Upper lobe of left lung (tissue), 6 donors: ENCODE results near the gene KHDC4. TPM values are rescaled to one million over a fixed set of nuclear protein-coding genes. Genes with fewer than 3 reads are reported as not detected.
A peak's percentile ranks its signal among the peaks of the same experiment; 100 is the strongest.

Experiments
- ATAC-seq, 2 donors: fragments of 200-7000 bp; cut with Tn5 transposase; one replicate each; pipeline ENCODE4 v1.9.1; 2022; ENCODE audit warnings: mild to moderate bottlenecking in 2 of 2, moderate library complexity in 2 of 2; ENCODE audit not compliant: low FRiP score in 2 of 2
- DNase-seq, 2 donors: peaks; one replicate each; pipeline ENCODE4 v3.0.0-alpha.2; 2019 to 2020
- H3K27ac ChIP-seq, 4 donors: fragments of 200-600 bp; sonication (generic); one replicate each; pipeline ENCODE4 v1.5.1; 2016 to 2019
- H3K27me3 ChIP-seq, 4 donors: fragments of 200-600 bp; sonication (generic); one replicate each; pipeline ENCODE4 v1.5.1; 2017 to 2019
- H3K36me3 ChIP-seq, 4 donors: fragments of 200-600 bp; sonication (generic); one replicate each; pipeline ENCODE4 v1.5.1; 2016 to 2019
- H3K4me1 ChIP-seq, 4 donors: fragments of 200-600 bp; sonication (generic); one replicate each; pipeline ENCODE4 v1.5.1; 2018 to 2019
- H3K4me3 ChIP-seq, 4 donors: fragments of 200-600 bp; sonication (generic); one replicate each; pipeline ENCODE4 v1.5.1; 2017 to 2019; ENCODE audit warnings: mild to moderate bottlenecking in 2 of 4, moderate library complexity in 1 of 4
- H3K9me3 ChIP-seq, 4 donors: fragments of 200-600 bp; sonication (generic); one replicate each; pipeline ENCODE4 v1.5.1; 2018 to 2019
- CTCF ChIP-seq, 6 experiments: fragments of 450-650 bp in 4 of 6; fragments of 200-600 bp in 2 of 6; sonication (generic) in 2 of 6; IDR thresholded peaks; one replicate each; pipeline ENCODE4 v1.5.1; 2016 to 2019; ENCODE audit warnings: antibody characterized with exemption in 6 of 6
- EP300 ChIP-seq, 4 donors: sonication (generic); formaldehyde crosslinking; IDR thresholded peaks; one replicate each; pipeline ENCODE4 v1.5.1; 2017; ENCODE audit warnings: antibody characterized with exemption in 4 of 4, control low read depth in 2 of 4
- POLR2A ChIP-seq, 4 donors: fragments of 450-650 bp; IDR thresholded peaks; one replicate each; pipeline ENCODE4 v1.5.1; 2016 to 2017; ENCODE audit warnings: antibody characterized with exemption in 4 of 4, mild to moderate bottlenecking in 2 of 4
- POLR2AphosphoS5 ChIP-seq, 2 donors: sonication (generic); formaldehyde crosslinking; IDR thresholded peaks; one replicate each; pipeline ENCODE4 v1.5.1; 2017; ENCODE audit warnings: antibody characterized with exemption in 2 of 2
- WGBS, 2 donors: methylation state at CpG; one replicate each; pipeline ENCODE4 v1.1.5; 2017 to 2018; 5-methylcytosine and 5-hydroxymethylcytosine counted together
- total RNA-seq, 6 donors: library from RNA; depleted of rRNA in 4 of 6; stranded (reverse); fragments of >200 nt in 4 of 6; gene quantifications; one replicate each; pipeline versions ENCODE4 v1.1.0 to v1.2.1, GENCODE V29; 2016 to 2021
- donor health status: DM: no; HTN: no; CAD: no; lungs with moderate emphysema.
- donor health status: DM: no; HTN: yes; CAD: no; lungs with severe emphysema.

The KHDC4 gene
- 100 to 1,000 TPM in 1 of 6 donors, 10 to 100 TPM in 5; 30.4 to 105 (median 37.6) TPM for total RNA-seq

GRCh38 chr1:155934097-155934935 is at the start of gene KHDC4:
Gene KHDC4 (minus strand): TSS chr1:155934413. CDS start chr1:155934373, 40 bp downstream.
- Histone ChIP-seq H3K27ac (peak within 1 kb of the TSS; percentile 90 to 94 (median 92)), H3K4me1 (peaks cover 45 to 59% (median 52%) of the 10 kb centered on the region in 4 donors), H3K27me3 (no peaks in the 10 kb centered on the region), H3K36me3 (peaks cover 6 to 36% (median 28%) of the 10 kb centered on the region in 4 donors), H3K4me3 (peak within 1 kb of the TSS; percentile 50 to 89 (median 74)), H3K9me3 (no peaks in the 10 kb centered on the region)
- 1 to 2% methylated on average over 39 to 50 of the region's 50 CpGs for WGBS, 2 donors
- peak; percentile 98 for ATAC-seq
- peak; percentile 93 to 96 for DNase-seq
- TF ChIP-seq CTCF (IDR thresholded peaks at IDR 0.05) (peak in 5 of 6 experiments; percentile 8 to 54 (median 36)), POLR2AphosphoS5 (IDR thresholded peaks at IDR 0.05) (peak; percentile 99 to 100), EP300 (IDR thresholded peaks at IDR 0.05) (peak in 1 of 4 donors; percentile 85), POLR2A (IDR thresholded peaks at IDR 0.05) (peak; percentile 79 to 97 (median 88))

- peak; percentile 31 to 81 for ATAC-seq
- Histone ChIP-seq H3K9me3 (no peaks in the 10 kb centered on the region), H3K27me3 (no peaks in the 10 kb centered on the region), H3K27ac (peak overlapping the region; percentile 66 to 100 (median 98)), H3K4me3 (no peak overlapping the region), H3K36me3 (no peaks in the 10 kb centered on the region), H3K4me1 (peaks cover 53 to 66% (median 58%) of the 10 kb centered on the region in 4 donors)
- 14 to 51% methylated on average over 4 of the region's 4 CpGs for WGBS, 2 donors
- TF ChIP-seq POLR2A (IDR thresholded peaks at IDR 0.05) (no peak), POLR2AphosphoS5 (IDR thresholded peaks at IDR 0.05) (no peak), EP300 (IDR thresholded peaks at IDR 0.05) (no peak), CTCF (IDR thresholded peaks at IDR 0.05) (peak in 1 of 6 experiments; percentile 10)
- DNase-seq: no peak
Observed at GRCh38 chr1:155983191-155984024, 49.2 kb upstream of the KHDC4 start.

- no peak overlapping the region for H3K4me3 ChIP-seq
- WGBS, 2 donors: 69% methylated on average over 7 of the region's 7 CpGs
- ATAC-seq (no peak), DNase-seq (no peak)
- no peaks in the 10 kb centered on the region for H3K9me3 ChIP-seq
- no peaks in the 10 kb centered on the region for H3K27me3 ChIP-seq
- peaks cover 53 to 66% (median 59%) of the 10 kb centered on the region in 4 donors for H3K4me1 ChIP-seq
- no peaks in the 10 kb centered on the region for H3K36me3 ChIP-seq
- H3K27ac ChIP-seq: peak overlapping the region; percentile 85 to 100 (median 98)
- TF ChIP-seq POLR2AphosphoS5 (IDR thresholded peaks at IDR 0.05) (no peak), CTCF (IDR thresholded peaks at IDR 0.05) (no peak), POLR2A (IDR thresholded peaks at IDR 0.05) (no peak), EP300 (IDR thresholded peaks at IDR 0.05) (no peak)
Observed at GRCh38 chr1:155982106-155982505, 47.9 kb upstream of the KHDC4 start.

- no peaks in the 10 kb centered on the region for H3K36me3 ChIP-seq
- peak overlapping the region; percentile 85 to 100 (median 98) for H3K27ac ChIP-seq
- H3K4me3 ChIP-seq: no peak overlapping the region
- TF ChIP-seq CTCF (IDR thresholded peaks at IDR 0.05) (no peak), POLR2AphosphoS5 (IDR thresholded peaks at IDR 0.05) (peak; percentile 58 to 69), POLR2A (IDR thresholded peaks at IDR 0.05) (peak in 2 of 4 donors; percentile 43 to 53), EP300 (IDR thresholded peaks at IDR 0.05) (no peak)
- WGBS, 2 donors: 34 to 42% methylated on average over 6 of the region's 6 CpGs
- H3K9me3 ChIP-seq: no peaks in the 10 kb centered on the region
- H3K27me3 ChIP-seq: no peaks in the 10 kb centered on the region
- DNase-seq: peak in 1 of 2 donors; percentile 84
- ATAC-seq: peak; percentile 4 to 42
- peaks cover 53 to 70% (median 62%) of the 10 kb centered on the region in 4 donors for H3K4me1 ChIP-seq
Observed at GRCh38 chr1:155981266-155982088, 47.3 kb upstream of the KHDC4 start.
